Medulla oblongata (tissue), 1 donor: ENCODE results near the gene MYO1D.
A peak's percentile ranks its signal among the peaks of the same experiment; 100 is the strongest.
"Not testable (repeated sequence)": the region's sequence is repeated elsewhere in the genome, so short reads cannot be mapped to it uniquely, and the experiment has no call there.

Experiments
- DNase-seq: peaks from one replicate; pipeline ENCODE4 v3.0.0-alpha.2; 2015; ENCODE audit errors: extremely low spot score

MYO1D gene

GRCh38 chr17:32673964-32674363 is 203.0 kb downstream of the MYO1D start:
- no peak for DNase-seq

- DNase-seq, result no peak
Measured at GRCh38 chr17:32672711-32673110, 204.2 kb downstream of the MYO1D start.

GRCh38 chr17:32671896-32672295 is 205.0 kb downstream of the MYO1D start:
- DNase-seq, result no peak

GRCh38 chr17:32664936-32665583 is 211.9 kb downstream of the MYO1D start:
- no peak for DNase-seq

GRCh38 chr17:32660496-32660985 is 216.4 kb downstream of the MYO1D start:
- no peak for DNase-seq

- DNase-seq, result peak; percentile 93
Measured at GRCh38 chr17:32659419-32659842, 217.5 kb downstream of the MYO1D start.

GRCh38 chr17:32658470-32659418 is 218.2 kb downstream of the MYO1D start:
- no peak for DNase-seq

- no peak for DNase-seq
Measured at GRCh38 chr17:32656886-32657285, 220.0 kb downstream of the MYO1D start.

- DNase-seq, result no peak
Measured at GRCh38 chr17:32654324-32654723, 222.6 kb downstream of the MYO1D start.

GRCh38 chr17:32651084-32651483 is 225.8 kb downstream of the MYO1D start:
- no peak for DNase-seq

GRCh38 chr17:32648450-32648849 is 228.5 kb downstream of the MYO1D start:
- no peak for DNase-seq

GRCh38 chr17:32646941-32647340 is 230.0 kb downstream of the MYO1D start:
- no peak for DNase-seq

- DNase-seq, result not testable (repeated sequence)
Measured at GRCh38 chr17:32641514-32641913, 235.4 kb downstream of the MYO1D start.

GRCh38 chr17:32636598-32637218 is 240.2 kb downstream of the MYO1D start:
- DNase-seq, result no peak

- no peak for DNase-seq
Measured at GRCh38 chr17:32634167-32634566, 242.8 kb downstream of the MYO1D start.

GRCh38 chr17:32631341-32632096 is 245.4 kb downstream of the MYO1D start:
- DNase-seq, result no peak

- no peak for DNase-seq
Measured at GRCh38 chr17:32629563-32630190, 247.2 kb downstream of the MYO1D start.

GRCh38 chr17:32628271-32629044 is 248.5 kb downstream of the MYO1D start:
- no peak for DNase-seq

- peak; percentile 90 for DNase-seq
Measured at GRCh38 chr17:32627239-32627996, 249.5 kb downstream of the MYO1D start.
